HepG2 (cell line): ENCODE data around the gene TMEM225B. TPM values are rescaled to one million over a fixed set of nuclear protein-coding genes. Genes with fewer than 3 reads are reported as not detected.

Experiments used
- ATAC-seq: fragments of 200-7000 bp; cut with Tn5 transposase; 3 replicates; pipeline ENCODE4 v1.9.1; 2020; ENCODE audit warnings: mild to moderate bottlenecking, moderate library complexity
- BruUV-seq: library from RNA; stranded (reverse); fragments of 400-500 nt; replicated peaks from 2 replicates; lab custom pipeline; 2021; lab: Mats Ljungman, UMichigan
- CTCF ChIA-PET: fragments of 300-600 bp; formaldehyde crosslinking; extraction: SDS; loops from one replicate; lab custom pipeline; 2021; ENCODE audit warnings: low total read pairs, inconsistent platforms, low intra/inter-chr PET ratio; lab: Yijun Ruan, JAX
- POLR2A ChIA-PET: fragments of 350-600 bp; sonication (Branson Sonifier 250); formaldehyde crosslinking; loops from one replicate; lab custom pipeline; 2020; ENCODE audit warnings: antibody characterized with exemption, inconsistent platforms; lab: Yijun Ruan, JAX
- DNase-seq: peaks from one replicate; pipeline ENCODE4 v3.0.0-alpha.2; 2015; ENCODE audit warnings: low spot score
- FAIRE-seq: peaks from 3 replicates; lab custom pipeline; 2011; peaks lifted over from hg19 to GRCh38; lab: Jason Lieb, UNC
- H2AFZ ChIP-seq: one replicate; pipeline ENCODE4 v1.6.1; 2011; ENCODE audit warnings: low read length, inconsistent platforms
- H3K27ac ChIP-seq: fragments of 300-600 bp; 3 replicates; pipeline ENCODE4 v1.8.0; 2011; ENCODE audit warnings: mixed run types, mild to moderate bottlenecking, mixed read lengths, low read length, inconsistent platforms; ENCODE audit not compliant: insufficient read depth; ENCODE audit errors: extremely low read length
- H3K27me3 ChIP-seq, 2 experiments: fragments of 200-600 bp in 1 of 2; 2 replicates in 1 of 2; 3 replicates in 1 of 2; pipeline versions ENCODE4 v1.6.0 to v1.8.0; 2011; ENCODE audit warnings: low read length in 2 of 2, mild to moderate bottlenecking in 2 of 2, moderate library complexity in 2 of 2, inconsistent platforms in 1 of 2; ENCODE audit not compliant: insufficient read depth in 2 of 2, control insufficient read depth in 1 of 2
- H3K36me3 ChIP-seq, 2 experiments: fragments of 200-600 bp in 1 of 2; replicated peaks in 1 of 2; 2 replicates in 1 of 2; 3 replicates in 1 of 2; pipeline versions ENCODE4 v1.5.1 to v1.8.0; 2011; ENCODE audit warnings: low read length in 2 of 2, inconsistent platforms in 1 of 2; ENCODE audit not compliant: insufficient read depth in 2 of 2, control insufficient read depth in 1 of 2
- H3K4me1 ChIP-seq: 2 replicates; pipeline ENCODE4 v1.5.1; 2012; ENCODE audit warnings: low read length, inconsistent platforms; ENCODE audit not compliant: insufficient read depth
- H3K4me2 ChIP-seq: 2 replicates; pipeline ENCODE4 v1.6.0; 2011; ENCODE audit warnings: low read depth, low read length, inconsistent platforms
- H3K4me3 ChIP-seq, 3 experiments: fragments of 200-600 bp in 1 of 3; sonication (generic), shearing (Covaris generic) in 1 of 3; replicated peaks in 1 of 3; 2 replicates each; pipeline ENCODE4 v1.5.1; 2011 to 2016; ENCODE audit warnings: low read length in 3 of 3, inconsistent platforms in 2 of 3, low read depth in 2 of 3, mild to moderate bottlenecking in 2 of 3, control low read depth in 1 of 3, mixed read lengths in 1 of 3; ENCODE audit not compliant: insufficient read depth in 1 of 3
- H3K79me2 ChIP-seq: one replicate; pipeline ENCODE4 v1.6.1; 2011; ENCODE audit warnings: low read length, inconsistent platforms; ENCODE audit not compliant: insufficient read depth
- H3K9ac ChIP-seq: 2 replicates; pipeline ENCODE4 v1.6.0; 2011; ENCODE audit warnings: mild to moderate bottlenecking, low read depth, low read length, inconsistent platforms; ENCODE audit not compliant: insufficient read depth
- H3K9me3 ChIP-seq: 2 replicates; pipeline ENCODE4 v1.5.1; 2012; ENCODE audit warnings: mild to moderate bottlenecking, low read length
- H4K20me1 ChIP-seq: 2 replicates; pipeline ENCODE4 v1.6.0; 2011; ENCODE audit warnings: inconsistent platforms, mild to moderate bottlenecking, low read length, moderate library complexity; ENCODE audit not compliant: insufficient read depth
- CBX5 ChIP-seq: sonication (generic); formaldehyde crosslinking; IDR thresholded peaks from 2 replicates; pipeline ENCODE4 v1.4.0; 2020; ENCODE audit warnings: missing genetic modification reagents, borderline replicate concordance
- GLI4 ChIP-seq: sonication (generic); formaldehyde crosslinking; IDR thresholded peaks from 2 replicates; pipeline ENCODE4 v1.5.1; 2020; ENCODE audit warnings: missing genetic modification reagents, mild to moderate bottlenecking, moderate library complexity, borderline replicate concordance
- KLF6 ChIP-seq: IDR thresholded peaks from 2 replicates; pipeline ENCODE4 v1.8.0; 2016; ENCODE audit warnings: missing biosample characterization, missing genetic modification reagents
- RFX1 ChIP-seq: fragments of 450-650 bp; IDR thresholded peaks from 2 replicates; pipeline ENCODE4 v1.6.1; 2017
- SMAD9 ChIP-seq: sonication (generic); formaldehyde crosslinking; IDR thresholded peaks from 2 replicates; pipeline ENCODE4 v1.5.1; 2020; ENCODE audit warnings: mild to moderate bottlenecking, missing genetic modification reagents
- U2AF2 ChIP-seq: fragments of 200-400 bp; formaldehyde crosslinking; IDR thresholded peaks from 2 replicates; pipeline ENCODE4 v1.6.1; 2017; ENCODE audit warnings: low read depth, mild to moderate bottlenecking, low read length
- ZNF17 ChIP-seq: sonication (generic); formaldehyde crosslinking; IDR thresholded peaks from 2 replicates; pipeline ENCODE4 v1.5.0; 2020; ENCODE audit warnings: mild to moderate bottlenecking, missing genetic modification reagents
- ZNF451 ChIP-seq: sonication (generic); formaldehyde crosslinking; IDR thresholded peaks from 2 replicates; pipeline ENCODE4 v1.5.0; 2020; ENCODE audit warnings: mild to moderate bottlenecking, missing genetic modification reagents
- ZNF510 ChIP-seq: sonication (generic); formaldehyde crosslinking; IDR thresholded peaks from 2 replicates; pipeline ENCODE4 v1.4.0; 2020; ENCODE audit warnings: low read depth, mild to moderate bottlenecking, missing genetic modification reagents
- ZNF747 ChIP-seq: sonication (generic); formaldehyde crosslinking; IDR thresholded peaks from 2 replicates; pipeline ENCODE4 v1.8.1; 2023; ENCODE audit warnings: missing genetic modification reagents, mild to moderate bottlenecking, borderline replicate concordance
- ZNF777 ChIP-seq: sonication (generic); formaldehyde crosslinking; IDR thresholded peaks from 2 replicates; pipeline ENCODE4 v1.4.0; 2020; ENCODE audit warnings: missing genetic modification reagents
- WGBS: methylation state at CpG from one replicate; pipeline ENCODE4 v1.1.6; 2017; ENCODE audit warnings: low lambda C conversion rate; 5-methylcytosine and 5-hydroxymethylcytosine counted together
- in situ Hi-C: cut with HindIII; loops from 2 replicates; pipeline ENCODE4 v1.10.0; 2017; ENCODE audit warnings: low pct_unique_long_range_greater_than_20kb; ENCODE audit not compliant: extremely low pct_ligation_motif_present
- intact Hi-C: fragments of 100-400 bp; cut with micrococcal nuclease; formaldehyde crosslinking; loops from one replicate; pipeline ENCODE4 v1.10.0; 2022; ENCODE audit not compliant: unreplicated experiment
- polyA plus RNA-seq, 8 experiments: library from polyadenylated mRNA; depleted of rRNA in 3 of 8; stranded (reverse) in 7 of 8; unstranded in 1 of 8; fragments of >200 nt; fragmentation: Illumina TruSeq in 4 of 8; extraction: Trizol in 4 of 8; gene quantifications; 2 replicates each; pipeline versions ENCODE4 v1.2.1 to v1.2.3, GENCODE V29; 2011 to 2016; ENCODE audit warnings: low read depth in 4 of 8, missing spikeins in 1 of 8, mixed read lengths in 1 of 8; ENCODE audit not compliant: insufficient read depth in 1 of 8
- total RNA-seq, 5 experiments: library from RNA; depleted of rRNA; stranded (reverse); fragments of >200 nt; fragmentation: Illumina TruSeq; extraction: Trizol; gene quantifications; 2 replicates each; pipeline ENCODE4 v1.2.3, GENCODE V29; 2016; ENCODE audit warnings: low read depth in 1 of 5
- TF ChIP-seq, protein P1 (sequence below): sonication (generic); formaldehyde crosslinking; IDR thresholded peaks from 2 replicates; pipeline ENCODE4 v1.5.0; 2020; ENCODE audit warnings: missing genetic modification reagents, mild to moderate bottlenecking, borderline replicate concordance
- TF ChIP-seq, protein P2 (sequence below): sonication (generic); formaldehyde crosslinking; conservative IDR thresholded peaks from 2 replicates; pipeline ENCODE4 v1.5.0; 2020; ENCODE audit warnings: missing genetic modification reagents
- TF ChIP-seq, protein P3 (sequence below): sonication (generic); formaldehyde crosslinking; IDR thresholded peaks from 2 replicates; pipeline ENCODE4 v1.5.0; 2020; ENCODE audit warnings: mild to moderate bottlenecking, missing genetic modification reagents, borderline replicate concordance

Gene TMEM225B
- total and polyA plus RNA-seq, 2 of the 13 experiments (the other 11 are each of a cell fraction or from before 2014, with no cell fraction given): 0.78 to 0.95 TPM

DNA sequence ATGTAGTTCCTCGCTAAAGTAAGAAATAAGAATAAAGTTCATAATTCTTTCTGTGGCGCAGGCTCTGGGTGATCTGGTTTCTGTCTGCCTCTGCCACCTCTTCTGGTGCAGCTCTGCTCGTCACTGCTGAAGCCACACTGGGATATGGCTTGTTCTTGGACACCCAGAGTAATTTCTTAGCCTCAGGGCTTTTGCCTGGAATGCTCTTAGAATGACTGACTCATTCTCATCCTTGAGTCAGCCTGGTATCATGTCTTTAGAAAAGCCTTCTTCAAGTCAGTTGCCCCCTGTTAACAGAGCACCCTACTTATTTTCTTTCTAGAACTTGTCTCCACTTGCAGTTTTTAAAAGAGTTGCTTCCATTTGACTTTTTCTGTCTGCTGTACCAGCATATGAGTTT lies 20.7 kb downstream of the TMEM225B start (continued):
- TF ChIP-seq, protein P1, sequence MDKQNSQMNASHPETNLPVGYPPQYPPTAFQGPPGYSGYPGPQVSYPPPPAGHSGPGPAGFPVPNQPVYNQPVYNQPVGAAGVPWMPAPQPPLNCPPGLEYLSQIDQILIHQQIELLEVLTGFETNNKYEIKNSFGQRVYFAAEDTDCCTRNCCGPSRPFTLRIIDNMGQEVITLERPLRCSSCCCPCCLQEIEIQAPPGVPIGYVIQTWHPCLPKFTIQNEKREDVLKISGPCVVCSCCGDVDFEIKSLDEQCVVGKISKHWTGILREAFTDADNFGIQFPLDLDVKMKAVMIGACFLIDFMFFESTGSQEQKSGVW (CRISPR knock-in tag): no peak
- TF ChIP-seq SMAD9 (CRISPR knock-in tag) (no peak), ZNF747 (CRISPR knock-in tag) (no peak)

DNA sequence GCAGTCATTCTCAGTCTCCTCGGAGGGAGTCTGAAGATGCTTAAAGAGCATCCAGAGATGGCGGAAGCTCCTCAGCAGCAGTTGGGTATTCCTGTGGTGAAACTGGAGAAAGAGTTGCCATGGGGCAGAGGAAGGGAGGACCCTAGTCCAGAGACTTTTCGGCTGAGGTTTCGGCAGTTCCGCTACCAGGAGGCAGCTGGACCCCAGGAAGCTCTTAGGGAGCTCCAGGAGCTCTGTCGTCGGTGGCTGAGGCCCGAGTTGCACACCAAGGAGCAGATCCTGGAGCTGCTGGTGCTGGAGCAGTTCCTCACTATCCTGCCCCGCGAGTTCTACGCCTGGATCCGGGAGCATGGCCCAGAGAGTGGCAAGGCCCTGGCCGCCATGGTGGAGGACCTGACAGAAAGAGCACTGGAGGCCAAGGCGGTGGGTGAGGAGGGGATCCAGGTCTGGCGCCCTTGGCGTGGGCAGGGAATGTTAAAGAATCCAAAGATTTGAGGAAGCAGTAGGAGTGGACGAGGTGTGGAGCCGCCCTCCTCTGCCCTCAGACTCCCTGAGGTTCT lies 21.6 kb downstream of the TMEM225B start:
- intact Hi-C loops: no loop called here
- TF ChIP-seq GLI4 (CRISPR knock-in tag): no peak
- TF ChIP-seq CBX5 (CRISPR knock-in tag): no peak
- no peak for TF ChIP-seq ZNF17 (CRISPR knock-in tag)
- TF ChIP-seq U2AF2: no peak
- TF ChIP-seq KLF6 (CRISPR knock-in tag): no peak
- TF ChIP-seq ZNF777 (CRISPR knock-in tag): no peak
- no peak for TF ChIP-seq RFX1
- no peak for TF ChIP-seq ZNF451 (CRISPR knock-in tag)
- no peak for TF ChIP-seq ZNF510
- TF ChIP-seq, protein P2, sequence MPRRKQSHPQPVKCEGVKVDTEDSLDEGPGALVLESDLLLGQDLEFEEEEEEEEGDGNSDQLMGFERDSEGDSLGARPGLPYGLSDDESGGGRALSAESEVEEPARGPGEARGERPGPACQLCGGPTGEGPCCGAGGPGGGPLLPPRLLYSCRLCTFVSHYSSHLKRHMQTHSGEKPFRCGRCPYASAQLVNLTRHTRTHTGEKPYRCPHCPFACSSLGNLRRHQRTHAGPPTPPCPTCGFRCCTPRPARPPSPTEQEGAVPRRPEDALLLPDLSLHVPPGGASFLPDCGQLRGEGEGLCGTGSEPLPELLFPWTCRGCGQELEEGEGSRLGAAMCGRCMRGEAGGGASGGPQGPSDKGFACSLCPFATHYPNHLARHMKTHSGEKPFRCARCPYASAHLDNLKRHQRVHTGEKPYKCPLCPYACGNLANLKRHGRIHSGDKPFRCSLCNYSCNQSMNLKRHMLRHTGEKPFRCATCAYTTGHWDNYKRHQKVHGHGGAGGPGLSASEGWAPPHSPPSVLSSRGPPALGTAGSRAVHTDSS (CRISPR knock-in tag): no peak
- TF ChIP-seq, protein P3, sequence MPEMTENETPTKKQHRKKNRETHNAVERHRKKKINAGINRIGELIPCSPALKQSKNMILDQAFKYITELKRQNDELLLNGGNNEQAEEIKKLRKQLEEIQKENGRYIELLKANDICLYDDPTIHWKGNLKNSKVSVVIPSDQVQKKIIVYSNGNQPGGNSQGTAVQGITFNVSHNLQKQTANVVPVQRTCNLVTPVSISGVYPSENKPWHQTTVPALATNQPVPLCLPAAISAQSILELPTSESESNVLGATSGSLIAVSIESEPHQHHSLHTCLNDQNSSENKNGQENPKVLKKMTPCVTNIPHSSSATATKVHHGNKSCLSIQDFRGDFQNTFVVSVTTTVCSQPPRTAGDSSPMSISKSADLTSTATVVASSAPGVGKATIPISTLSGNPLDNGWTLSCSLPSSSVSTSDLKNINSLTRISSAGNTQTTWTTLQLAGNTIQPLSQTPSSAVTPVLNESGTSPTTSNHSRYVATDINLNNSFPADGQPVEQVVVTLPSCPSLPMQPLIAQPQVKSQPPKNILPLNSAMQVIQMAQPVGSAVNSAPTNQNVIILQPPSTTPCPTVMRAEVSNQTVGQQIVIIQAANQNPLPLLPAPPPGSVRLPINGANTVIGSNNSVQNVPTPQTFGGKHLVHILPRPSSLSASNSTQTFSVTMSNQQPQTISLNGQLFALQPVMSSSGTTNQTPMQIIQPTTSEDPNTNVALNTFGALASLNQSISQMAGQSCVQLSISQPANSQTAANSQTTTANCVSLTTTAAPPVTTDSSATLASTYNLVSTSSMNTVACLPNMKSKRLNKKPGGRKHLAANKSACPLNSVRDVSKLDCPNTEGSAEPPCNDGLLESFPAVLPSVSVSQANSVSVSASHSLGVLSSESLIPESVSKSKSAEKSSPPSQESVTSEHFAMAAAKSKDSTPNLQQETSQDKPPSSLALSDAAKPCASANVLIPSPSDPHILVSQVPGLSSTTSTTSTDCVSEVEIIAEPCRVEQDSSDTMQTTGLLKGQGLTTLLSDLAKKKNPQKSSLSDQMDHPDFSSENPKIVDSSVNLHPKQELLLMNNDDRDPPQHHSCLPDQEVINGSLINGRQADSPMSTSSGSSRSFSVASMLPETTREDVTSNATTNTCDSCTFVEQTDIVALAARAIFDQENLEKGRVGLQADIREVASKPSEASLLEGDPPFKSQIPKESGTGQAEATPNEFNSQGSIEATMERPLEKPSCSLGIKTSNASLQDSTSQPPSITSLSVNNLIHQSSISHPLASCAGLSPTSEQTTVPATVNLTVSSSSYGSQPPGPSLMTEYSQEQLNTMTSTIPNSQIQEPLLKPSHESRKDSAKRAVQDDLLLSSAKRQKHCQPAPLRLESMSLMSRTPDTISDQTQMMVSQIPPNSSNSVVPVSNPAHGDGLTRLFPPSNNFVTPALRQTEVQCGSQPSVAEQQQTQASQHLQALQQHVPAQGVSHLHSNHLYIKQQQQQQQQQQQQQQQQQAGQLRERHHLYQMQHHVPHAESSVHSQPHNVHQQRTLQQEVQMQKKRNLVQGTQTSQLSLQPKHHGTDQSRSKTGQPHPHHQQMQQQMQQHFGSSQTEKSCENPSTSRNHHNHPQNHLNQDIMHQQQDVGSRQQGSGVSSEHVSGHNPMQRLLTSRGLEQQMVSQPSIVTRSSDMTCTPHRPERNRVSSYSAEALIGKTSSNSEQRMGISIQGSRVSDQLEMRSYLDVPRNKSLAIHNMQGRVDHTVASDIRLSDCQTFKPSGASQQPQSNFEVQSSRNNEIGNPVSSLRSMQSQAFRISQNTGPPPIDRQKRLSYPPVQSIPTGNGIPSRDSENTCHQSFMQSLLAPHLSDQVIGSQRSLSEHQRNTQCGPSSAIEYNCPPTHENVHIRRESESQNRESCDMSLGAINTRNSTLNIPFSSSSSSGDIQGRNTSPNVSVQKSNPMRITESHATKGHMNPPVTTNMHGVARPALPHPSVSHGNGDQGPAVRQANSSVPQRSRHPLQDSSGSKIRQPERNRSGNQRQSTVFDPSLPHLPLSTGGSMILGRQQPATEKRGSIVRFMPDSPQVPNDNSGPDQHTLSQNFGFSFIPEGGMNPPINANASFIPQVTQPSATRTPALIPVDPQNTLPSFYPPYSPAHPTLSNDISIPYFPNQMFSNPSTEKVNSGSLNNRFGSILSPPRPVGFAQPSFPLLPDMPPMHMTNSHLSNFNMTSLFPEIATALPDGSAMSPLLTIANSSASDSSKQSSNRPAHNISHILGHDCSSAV (CRISPR knock-in tag): no peak

More for the DNA sequence above, 21.6 kb downstream of the TMEM225B start:
- Histone ChIP-seq H3K27me3 (no peaks in the 10 kb centered on the region; a peak in 1 of 5 replicates), H3K4me1 (peaks cover 25% of the 10 kb centered on the region), H3K36me3 (peaks cover 34 to 61% of the 10 kb centered on the region in 2 experiments), H3K4me2 (no peak overlapping the region), H3K9me3 (no peaks in the 10 kb centered on the region), H3K27ac (no peak overlapping the region), H4K20me1 (no peaks in the 10 kb centered on the region), H2AFZ (no peak overlapping the region), H3K9ac (no peak overlapping the region), H3K79me2 (peaks cover 27% of the 10 kb centered on the region), H3K4me3 (no peak overlapping the region)
- in situ Hi-C loops: no loop called here
- WGBS: 98% methylated on average over 12 of the region's 18 CpGs
- BruUV-seq: no TSS peak
- no peak for FAIRE-seq
- POLR2A ChIA-PET: no interaction called here
- CTCF ChIA-PET: no interaction called here
- ATAC-seq: no peak
- DNase-seq: no peak
